HepG2 (cell line): Measurements from ENCODE around the gene IL22RA1. TPM values are rescaled to one million over a fixed set of nuclear protein-coding genes. Genes with fewer than 3 reads are reported as not detected.

Experiments
- ARID4A ChIP-seq: sonication (generic); formaldehyde crosslinking; IDR thresholded peaks from 2 replicates; pipeline ENCODE4 v1.5.0; 2020; ENCODE audit warnings: mild to moderate bottlenecking, missing genetic modification reagents, borderline replicate concordance
- ATF5 ChIP-seq: sonication (generic); formaldehyde crosslinking; IDR thresholded peaks from 2 replicates; pipeline ENCODE4 v1.4.0; 2020; ENCODE audit warnings: mild to moderate bottlenecking, low read depth, missing genetic modification reagents
- IKZF1 ChIP-seq: fragments of 450-650 bp; IDR thresholded peaks from 2 replicates; pipeline ENCODE4 v1.7.1; 2016
- ONECUT2 ChIP-seq: sonication (generic); formaldehyde crosslinking; IDR thresholded peaks from 2 replicates; pipeline ENCODE4 v1.4.0; 2020; ENCODE audit warnings: missing genetic modification reagents
- PAX8 ChIP-seq: sonication (generic); formaldehyde crosslinking; IDR thresholded peaks from 2 replicates; pipeline ENCODE4 v1.8.0; 2022; ENCODE audit warnings: mild to moderate bottlenecking, missing genetic modification reagents, borderline replicate concordance
- RBFOX2 ChIP-seq: fragments of 200-400 bp; formaldehyde crosslinking; IDR thresholded peaks from 2 replicates; pipeline ENCODE4 v1.6.1; 2017; ENCODE audit warnings: low read depth, mild to moderate bottlenecking, low read length
- SIN3B ChIP-seq: fragments of 150-350 bp; IDR thresholded peaks from 2 replicates; pipeline ENCODE4 v1.6.1; 2014; ENCODE audit warnings: low read length
- SP4 ChIP-seq: sonication (generic); formaldehyde crosslinking; IDR thresholded peaks from 2 replicates; pipeline ENCODE4 v1.8.1; 2023; ENCODE audit warnings: mild to moderate bottlenecking, missing genetic modification reagents
- ZMAT3 ChIP-seq: sonication (generic); formaldehyde crosslinking; conservative IDR thresholded peaks from 2 replicates; pipeline ENCODE4 v1.7.0; 2021; ENCODE audit warnings: missing genetic modification reagents
- ZMYM4 ChIP-seq: sonication (generic); formaldehyde crosslinking; IDR thresholded peaks from 2 replicates; pipeline ENCODE4 v1.8.1; 2023; ENCODE audit warnings: mild to moderate bottlenecking, missing genetic modification reagents
- ZNF350 ChIP-seq: sonication (generic); formaldehyde crosslinking; IDR thresholded peaks from 2 replicates; pipeline ENCODE4 v1.4.0; 2020; ENCODE audit warnings: mild to moderate bottlenecking, low read depth, missing genetic modification reagents, borderline replicate concordance
- ZNF382 ChIP-seq: sonication (generic); formaldehyde crosslinking; IDR thresholded peaks from 2 replicates; pipeline ENCODE4 v1.5.0; 2020; ENCODE audit warnings: missing genetic modification reagents, mild to moderate bottlenecking, borderline replicate concordance
- ZNF558 ChIP-seq: sonication (generic); formaldehyde crosslinking; IDR thresholded peaks from 2 replicates; pipeline ENCODE4 v1.9.0; 2022; ENCODE audit warnings: mild to moderate bottlenecking, missing genetic modification reagents, borderline replicate concordance
- ZNF609 ChIP-seq: sonication (generic); formaldehyde crosslinking; IDR thresholded peaks from 2 replicates; pipeline ENCODE4 v1.4.0; 2020; ENCODE audit warnings: mild to moderate bottlenecking, missing genetic modification reagents, borderline replicate concordance
- ZNF788 ChIP-seq: sonication (generic); formaldehyde crosslinking; IDR thresholded peaks from 2 replicates; pipeline ENCODE4 v1.5.0; 2020; ENCODE audit warnings: mild to moderate bottlenecking, missing genetic modification reagents, borderline replicate concordance
- ZUFSP ChIP-seq: sonication (generic); formaldehyde crosslinking; IDR thresholded peaks from 2 replicates; pipeline ENCODE4 v1.9.0; 2021; ENCODE audit warnings: missing genetic modification reagents, mild to moderate bottlenecking, borderline replicate concordance
- polyA plus RNA-seq, 8 experiments: library from polyadenylated mRNA; depleted of rRNA in 3 of 8; stranded (reverse) in 7 of 8; unstranded in 1 of 8; fragments of >200 nt; fragmentation: Illumina TruSeq in 4 of 8; extraction: Trizol in 4 of 8; gene quantifications; 2 replicates each; pipeline versions ENCODE4 v1.2.1 to v1.2.3, GENCODE V29; 2011 to 2016; ENCODE audit warnings: low read depth in 4 of 8, missing spikeins in 1 of 8, mixed read lengths in 1 of 8; ENCODE audit not compliant: insufficient read depth in 1 of 8
- total RNA-seq, 5 experiments: library from RNA; depleted of rRNA; stranded (reverse); fragments of >200 nt; fragmentation: Illumina TruSeq; extraction: Trizol; gene quantifications; 2 replicates each; pipeline ENCODE4 v1.2.3, GENCODE V29; 2016; ENCODE audit warnings: low read depth in 1 of 5

IL22RA1 gene
- total and polyA plus RNA-seq, 2 of the 13 experiments (the other 11 are each of a cell fraction or from before 2014, with no cell fraction given): 4.4 to 10.2 TPM

GRCh38 chr1:24142546-24143534 lies at the start of gene IL22RA1 (continued):
- TF ChIP-seq ATF5 (CRISPR knock-in tag) (no peak), ARID4A (CRISPR knock-in tag) (peak; percentile 37; the same call in 1 of the 2 replicates), PAX8 (CRISPR knock-in tag) (no peak), ONECUT2 (CRISPR knock-in tag) (no peak), ZMYM4 (CRISPR knock-in tag) (0 out of 2 replicates have a peak, but pooled peaks have one; percentile 17), ZMAT3 (CRISPR knock-in tag) (no peak), ZNF382 (CRISPR knock-in tag) (no peak), ZNF609 (CRISPR knock-in tag) (no peak), ZNF788 (CRISPR knock-in tag) (no peak), RBFOX2 (no peak), SP4 (CRISPR knock-in tag) (peak; percentile 74), ZUFSP (CRISPR knock-in tag) (no peak), IKZF1 (no peak), SIN3B (no peak), ZNF350 (CRISPR knock-in tag) (no peak; the same call in 1 of the 2 replicates), ZNF558 (CRISPR knock-in tag) (0 out of 2 replicates have a peak, but pooled peaks have one; percentile 23)
